HepG2 (cell line): ENCODE results near the gene SLC30A4. TPM values are rescaled to one million over a fixed set of nuclear protein-coding genes. Genes with fewer than 3 reads are reported as not detected.

Experiments
- ARID2 ChIP-seq: sonication (generic); formaldehyde crosslinking; IDR thresholded peaks from 2 replicates; pipeline ENCODE4 v1.8.1; 2022; ENCODE audit warnings: mild to moderate bottlenecking, missing genetic modification reagents, borderline replicate concordance
- CTCF ChIP-seq: sonication (generic); formaldehyde crosslinking; IDR thresholded peaks from 2 replicates; pipeline ENCODE4 v1.5.0; 2020; ENCODE audit warnings: mild to moderate bottlenecking, missing genetic modification reagents, moderate library complexity
- FOXP1 ChIP-seq, 2 experiments: fragments of 450-650 bp in 1 of 2; IDR thresholded peaks; 2 replicates each; pipeline ENCODE4 v1.6.1; 2017 to 2018; ENCODE audit warnings: antibody characterized with exemption in 1 of 2
- FOXP4 ChIP-seq: sonication (generic); formaldehyde crosslinking; IDR thresholded peaks from 2 replicates; pipeline ENCODE4 v1.4.0; 2020; ENCODE audit warnings: missing genetic modification reagents
- HDAC2 ChIP-seq: sonication (generic); formaldehyde crosslinking; IDR thresholded peaks from 2 replicates; pipeline ENCODE4 v1.4.0; 2020; ENCODE audit warnings: missing genetic modification reagents
- HNF1A ChIP-seq, 2 experiments: sonication (generic) in 1 of 2; formaldehyde crosslinking in 1 of 2; IDR thresholded peaks; 2 replicates each; pipeline versions ENCODE4 v1.4.0 to v1.6.1; 2016 to 2020; ENCODE audit warnings: borderline replicate concordance in 1 of 2, low read depth in 1 of 2, mild to moderate bottlenecking in 1 of 2, missing genetic modification reagents in 1 of 2
- RXRB ChIP-seq: IDR thresholded peaks from 2 replicates; pipeline ENCODE4 v1.6.1; 2016; ENCODE audit warnings: borderline replicate concordance, missing genetic modification reagents, missing compliant biosample characterization
- STAT6 ChIP-seq: sonication (generic); formaldehyde crosslinking; IDR thresholded peaks from 2 replicates; pipeline ENCODE4 v1.4.0; 2020; ENCODE audit warnings: missing genetic modification reagents, mild to moderate bottlenecking, borderline replicate concordance
- TGIF2 ChIP-seq: IDR thresholded peaks from 2 replicates; pipeline ENCODE4 v1.6.1; 2016; ENCODE audit warnings: control low read depth, missing compliant biosample characterization
- ZC3H4 ChIP-seq: sonication (generic); formaldehyde crosslinking; IDR thresholded peaks from 2 replicates; pipeline ENCODE4 v1.4.0; 2020; ENCODE audit warnings: missing genetic modification reagents, borderline replicate concordance
- polyA plus RNA-seq, 8 experiments: library from polyadenylated mRNA; depleted of rRNA in 3 of 8; stranded (reverse) in 7 of 8; unstranded in 1 of 8; fragments of >200 nt; fragmentation: Illumina TruSeq in 4 of 8; extraction: Trizol in 4 of 8; gene quantifications; 2 replicates each; pipeline versions ENCODE4 v1.2.1 to v1.2.3, GENCODE V29; 2011 to 2016; ENCODE audit warnings: low read depth in 4 of 8, missing spikeins in 1 of 8, mixed read lengths in 1 of 8; ENCODE audit not compliant: insufficient read depth in 1 of 8
- total RNA-seq, 5 experiments: library from RNA; depleted of rRNA; stranded (reverse); fragments of >200 nt; fragmentation: Illumina TruSeq; extraction: Trizol; gene quantifications; 2 replicates each; pipeline ENCODE4 v1.2.3, GENCODE V29; 2016; ENCODE audit warnings: low read depth in 1 of 5
- TF ChIP-seq, protein P1 (sequence below): IDR thresholded peaks from 2 replicates; pipeline ENCODE4 v1.6.1; 2012; ENCODE audit warnings: low read depth, low read length, improper control_type of control experiment
- TF ChIP-seq, protein P2 (sequence below): sonication (generic); formaldehyde crosslinking; IDR thresholded peaks from 2 replicates; pipeline ENCODE4 v1.5.1; 2020; ENCODE audit warnings: mild to moderate bottlenecking, moderate library complexity, missing genetic modification reagents

The SLC30A4 gene
- total and polyA plus RNA-seq, 2 of the 13 experiments (the other 11 are each of a cell fraction or from before 2014, with no cell fraction given), result 0.01 to 0.04 TPM

GRCh38 chr15:45439521-45440260, 82.9 kb downstream of the SLC30A4 start (continued):
- TF ChIP-seq STAT6 (CRISPR knock-in tag) (no peak), HNF1A (IDR thresholded peaks at IDR 0.05; ENCODE audit: low read depth) (peak; percentile 89), HNF1A (CRISPR knock-in tag; IDR thresholded peaks at IDR 0.05; ENCODE audit: borderline replicate concordance) (peak; percentile 75; the same call in 1 of the 2 replicates), ARID2 (no peak), RXRB (CRISPR knock-in tag) (peak; percentile 15; the same call in 1 of the 2 replicates), TGIF2 (CRISPR knock-in tag) (no peak), CTCF (CRISPR knock-in tag) (peak; percentile 43; the same call in 1 of the 2 replicates), FOXP1 (IDR thresholded peaks at IDR 0.05) (no peak), FOXP1 (CRISPR knock-in tag; IDR thresholded peaks at IDR 0.05) (peak; percentile 17; the same call in 1 of the 2 replicates), ZC3H4 (no peak), FOXP4 (CRISPR knock-in tag) (peak; percentile 39; the same call in 1 of the 2 replicates), HDAC2 (CRISPR knock-in tag) (no peak)
- TF ChIP-seq, protein P1, sequence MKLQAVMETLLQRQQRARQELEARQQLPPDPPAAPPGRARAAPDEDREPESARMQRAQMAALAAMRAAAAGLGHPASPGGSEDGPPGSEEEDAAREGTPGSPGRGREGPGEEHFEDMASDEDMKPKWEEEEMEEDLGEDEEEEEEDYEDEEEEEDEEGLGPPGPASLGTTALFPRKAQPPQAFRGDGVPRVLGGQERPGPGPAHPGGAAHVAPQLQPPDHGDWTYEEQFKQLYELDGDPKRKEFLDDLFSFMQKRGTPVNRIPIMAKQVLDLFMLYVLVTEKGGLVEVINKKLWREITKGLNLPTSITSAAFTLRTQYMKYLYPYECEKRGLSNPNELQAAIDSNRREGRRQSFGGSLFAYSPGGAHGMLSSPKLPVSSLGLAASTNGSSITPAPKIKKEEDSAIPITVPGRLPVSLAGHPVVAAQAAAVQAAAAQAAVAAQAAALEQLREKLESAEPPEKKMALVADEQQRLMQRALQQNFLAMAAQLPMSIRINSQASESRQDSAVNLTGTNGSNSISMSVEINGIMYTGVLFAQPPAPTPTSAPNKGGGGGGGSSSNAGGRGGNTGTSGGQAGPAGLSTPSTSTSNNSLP, result peak; percentile 55; the same call in 1 of the 2 replicates
- TF ChIP-seq, protein P2, sequence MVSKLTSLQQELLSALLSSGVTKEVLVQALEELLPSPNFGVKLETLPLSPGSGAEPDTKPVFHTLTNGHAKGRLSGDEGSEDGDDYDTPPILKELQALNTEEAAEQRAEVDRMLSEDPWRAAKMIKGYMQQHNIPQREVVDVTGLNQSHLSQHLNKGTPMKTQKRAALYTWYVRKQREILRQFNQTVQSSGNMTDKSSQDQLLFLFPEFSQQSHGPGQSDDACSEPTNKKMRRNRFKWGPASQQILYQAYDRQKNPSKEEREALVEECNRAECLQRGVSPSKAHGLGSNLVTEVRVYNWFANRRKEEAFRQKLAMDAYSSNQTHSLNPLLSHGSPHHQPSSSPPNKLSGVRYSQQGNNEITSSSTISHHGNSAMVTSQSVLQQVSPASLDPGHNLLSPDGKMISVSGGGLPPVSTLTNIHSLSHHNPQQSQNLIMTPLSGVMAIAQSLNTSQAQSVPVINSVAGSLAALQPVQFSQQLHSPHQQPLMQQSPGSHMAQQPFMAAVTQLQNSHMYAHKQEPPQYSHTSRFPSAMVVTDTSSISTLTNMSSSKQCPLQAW (CRISPR knock-in tag), result peak; percentile 78; the same call in 1 of the 2 replicates
